Measurements from ENCODE around the gene KLF8. TPM values are rescaled to one million over a fixed set of nuclear protein-coding genes. Genes with fewer than 3 reads are reported as not detected.

KLF8 gene
- total RNA-seq, 1 donor from 2014 or later = 17.7 TPM

DNA sequence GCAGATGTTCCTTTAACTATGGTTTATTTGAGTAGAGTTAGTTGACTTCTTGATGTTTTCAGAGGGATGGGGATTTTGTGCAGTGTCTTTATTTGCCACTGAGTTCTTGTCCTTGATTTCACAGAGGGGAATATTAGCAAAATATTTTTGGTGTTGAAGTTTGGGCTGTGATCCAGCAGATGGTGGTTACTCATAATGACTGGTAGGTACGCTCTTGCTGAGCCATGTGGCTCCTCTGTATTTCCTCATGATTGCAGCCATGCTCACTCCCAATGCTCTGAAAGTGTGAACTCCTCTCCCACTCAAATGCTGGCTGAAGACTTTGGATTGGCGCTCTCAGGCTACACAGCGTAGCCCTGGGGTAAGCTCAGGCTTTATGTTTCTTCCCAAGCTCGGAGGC lies 77.7 kb downstream of the KLF8 start:
- no peak overlapping the region for H3K4me3 ChIP-seq

DNA sequence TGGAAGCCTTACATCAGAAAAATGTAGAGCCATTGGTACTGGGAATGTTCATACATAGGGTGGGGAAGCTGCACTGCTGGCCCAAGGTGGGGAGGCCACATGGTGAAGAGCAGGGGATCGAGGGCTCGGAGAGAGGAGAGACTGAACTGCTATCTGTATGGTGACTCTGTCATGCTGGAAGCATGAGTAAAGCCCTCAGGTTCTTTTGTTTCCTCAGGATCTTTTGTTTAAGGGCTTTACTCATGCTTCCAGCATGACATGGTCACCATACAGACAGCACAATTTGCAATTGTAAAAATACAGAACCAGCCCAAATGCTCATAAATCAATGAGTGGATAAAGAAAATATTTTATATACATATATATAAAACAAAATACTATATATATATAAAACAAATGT lies 78.4 kb downstream of the KLF8 start:
- Histone ChIP-seq H3K27ac (no peak overlapping the region), H3K36me3 (no peaks in the 10 kb centered on the region), H3K27me3 (ENCODE audit: low read depth) (no peaks in the 10 kb centered on the region), H3K4me1 (no peaks in the 10 kb centered on the region), H3K9me3 (no peaks in the 10 kb centered on the region), H3K4me3 (no peak overlapping the region)
- ATAC-seq (no peak), DNase-seq (no peak)
- intact Hi-C loops (cut with DNase I) = no loop called here
- TF ChIP-seq, protein P1, sequence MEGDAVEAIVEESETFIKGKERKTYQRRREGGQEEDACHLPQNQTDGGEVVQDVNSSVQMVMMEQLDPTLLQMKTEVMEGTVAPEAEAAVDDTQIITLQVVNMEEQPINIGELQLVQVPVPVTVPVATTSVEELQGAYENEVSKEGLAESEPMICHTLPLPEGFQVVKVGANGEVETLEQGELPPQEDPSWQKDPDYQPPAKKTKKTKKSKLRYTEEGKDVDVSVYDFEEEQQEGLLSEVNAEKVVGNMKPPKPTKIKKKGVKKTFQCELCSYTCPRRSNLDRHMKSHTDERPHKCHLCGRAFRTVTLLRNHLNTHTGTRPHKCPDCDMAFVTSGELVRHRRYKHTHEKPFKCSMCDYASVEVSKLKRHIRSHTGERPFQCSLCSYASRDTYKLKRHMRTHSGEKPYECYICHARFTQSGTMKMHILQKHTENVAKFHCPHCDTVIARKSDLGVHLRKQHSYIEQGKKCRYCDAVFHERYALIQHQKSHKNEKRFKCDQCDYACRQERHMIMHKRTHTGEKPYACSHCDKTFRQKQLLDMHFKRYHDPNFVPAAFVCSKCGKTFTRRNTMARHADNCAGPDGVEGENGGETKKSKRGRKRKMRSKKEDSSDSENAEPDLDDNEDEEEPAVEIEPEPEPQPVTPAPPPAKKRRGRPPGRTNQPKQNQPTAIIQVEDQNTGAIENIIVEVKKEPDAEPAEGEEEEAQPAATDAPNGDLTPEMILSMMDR (IDR thresholded peaks at IDR 0.05) = no peak

More for the DNA sequence above, 77.7 kb downstream of the KLF8 start:
- no peaks in the 10 kb centered on the region for H3K36me3 ChIP-seq
- H3K9me3 ChIP-seq = no peaks in the 10 kb centered on the region
- no peak overlapping the region for H3K27ac ChIP-seq
- no peak for DNase-seq
- TF ChIP-seq, protein P1 (IDR thresholded peaks at IDR 0.05) = no peak
- intact Hi-C loops (cut with DNase I) = no loop called here
- ATAC-seq = no peak
- no peaks in the 10 kb centered on the region for H3K27me3 ChIP-seq (ENCODE audit: low read depth)
- no peaks in the 10 kb centered on the region for H3K4me1 ChIP-seq

DNA sequence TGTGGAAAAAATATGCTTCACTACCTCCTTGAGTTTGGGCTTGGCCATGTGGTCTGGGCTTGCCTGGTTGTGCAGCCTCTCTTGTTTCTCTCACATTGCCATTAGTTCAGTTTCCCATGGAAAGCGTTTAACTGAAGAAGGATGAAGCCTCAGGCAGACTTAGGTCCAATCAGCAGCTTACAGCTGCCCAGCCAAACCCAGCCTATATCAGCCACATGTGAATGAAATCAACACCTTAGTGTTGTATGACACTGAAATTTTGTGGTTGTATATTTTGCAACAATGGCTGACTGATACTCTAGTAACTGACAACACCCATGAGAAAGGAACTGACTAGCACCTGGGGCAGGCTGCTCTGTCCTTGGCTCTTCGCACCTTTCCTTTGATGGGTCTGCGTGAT lies 81.2 kb downstream of the KLF8 start:
- no peaks in the 10 kb centered on the region for H3K27me3 ChIP-seq (ENCODE audit: low read depth)
- no peaks in the 10 kb centered on the region for H3K9me3 ChIP-seq
- intact Hi-C loops (cut with DNase I) = no loop called here
- H3K4me1 ChIP-seq = no peaks in the 10 kb centered on the region
- ATAC-seq = no peak
- H3K27ac ChIP-seq = no peak overlapping the region
- no peak overlapping the region for H3K4me3 ChIP-seq
- no peak for DNase-seq
- TF ChIP-seq, protein P1 (IDR thresholded peaks at IDR 0.05) = no peak
- no peaks in the 10 kb centered on the region for H3K36me3 ChIP-seq

DNA sequence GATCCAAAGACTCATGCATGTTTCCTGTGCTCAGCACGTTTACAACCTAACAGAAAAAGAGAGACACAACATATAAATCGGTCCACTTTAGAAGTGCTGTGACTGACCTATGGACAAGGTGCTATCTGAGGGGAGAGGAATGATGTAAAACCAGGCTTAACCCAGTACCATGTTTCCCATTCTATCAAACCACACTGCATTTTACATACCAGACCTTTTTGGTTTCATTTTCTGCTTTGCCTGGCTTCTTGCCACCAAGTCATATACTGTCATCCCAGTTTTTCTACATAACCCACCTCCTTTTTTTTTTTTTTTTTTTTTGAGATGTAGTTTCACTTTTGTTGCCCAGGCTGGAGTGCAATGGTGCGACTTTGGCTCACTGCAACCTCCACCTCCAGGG lies 82.2 kb downstream of the KLF8 start:
- TF ChIP-seq, protein P1 (IDR thresholded peaks at IDR 0.05) = no peak
- no peak for ATAC-seq

DNA sequence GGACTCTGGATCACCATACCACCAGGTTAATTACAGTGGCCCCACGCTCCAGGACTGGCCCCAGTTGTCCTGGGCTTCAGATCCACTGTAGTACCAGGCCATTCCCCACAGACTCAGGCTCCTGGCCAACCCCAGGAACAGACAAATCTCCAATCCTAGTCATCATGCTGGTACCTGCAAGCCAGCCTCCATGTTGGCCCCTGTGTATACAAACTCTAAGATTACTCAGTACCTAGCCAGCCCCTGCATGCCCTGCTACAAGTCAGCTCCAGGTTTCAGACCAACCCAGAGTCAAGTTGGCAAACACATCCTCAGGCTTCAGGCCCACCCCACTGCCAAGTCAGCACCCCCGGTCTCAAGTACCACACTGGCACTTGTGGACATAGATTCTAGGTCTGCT lies 85.9 kb downstream of the KLF8 start:
- Histone ChIP-seq H3K4me3 (no peak overlapping the region), H3K27me3 (ENCODE audit: low read depth) (no peaks in the 10 kb centered on the region), H3K4me1 (no peaks in the 10 kb centered on the region), H3K9me3 (no peaks in the 10 kb centered on the region), H3K36me3 (no peaks in the 10 kb centered on the region), H3K27ac (no peak overlapping the region)
- DNase-seq (no peak), ATAC-seq (no peak)
- intact Hi-C loops (cut with DNase I) = no loop called here
- TF ChIP-seq, protein P1 (IDR thresholded peaks at IDR 0.05) = no peak

More for the DNA sequence above, 82.2 kb downstream of the KLF8 start:
- H3K27me3 ChIP-seq (ENCODE audit: low read depth) = no peaks in the 10 kb centered on the region
- intact Hi-C loops (cut with DNase I) = no loop called here
- no peak overlapping the region for H3K4me3 ChIP-seq
- H3K27ac ChIP-seq = no peak overlapping the region
- no peaks in the 10 kb centered on the region for H3K4me1 ChIP-seq
- DNase-seq = no peak
- no peaks in the 10 kb centered on the region for H3K36me3 ChIP-seq
- no peaks in the 10 kb centered on the region for H3K9me3 ChIP-seq

DNA sequence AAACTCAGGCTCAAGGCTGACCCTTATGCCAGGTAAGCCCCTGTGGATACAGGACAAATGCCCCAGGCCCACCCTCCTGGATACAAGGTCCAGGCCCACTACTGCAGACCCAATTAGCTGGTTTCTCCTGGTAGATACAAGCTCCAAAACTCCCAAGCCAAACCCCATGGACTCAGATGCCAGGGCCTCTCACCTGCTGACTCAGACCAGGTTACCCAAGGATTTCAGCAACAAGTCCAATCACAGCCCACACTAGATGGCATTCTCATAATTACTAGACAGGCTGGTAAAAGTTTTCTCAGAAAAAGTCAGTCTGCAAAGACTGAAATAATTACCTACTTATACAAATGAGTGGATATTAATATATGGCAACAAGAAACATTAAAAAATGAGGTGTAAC lies 87.0 kb downstream of the KLF8 start:
- intact Hi-C loops (cut with DNase I) = no loop called here
- Histone ChIP-seq H3K27ac (no peak overlapping the region), H3K9me3 (no peaks in the 10 kb centered on the region), H3K4me3 (no peak overlapping the region), H3K4me1 (no peaks in the 10 kb centered on the region), H3K36me3 (no peaks in the 10 kb centered on the region), H3K27me3 (ENCODE audit: low read depth) (no peaks in the 10 kb centered on the region)
- ATAC-seq (no peak), DNase-seq (no peak)
- TF ChIP-seq, protein P1 (IDR thresholded peaks at IDR 0.05) = no peak
